Activated T-cell treated with anti-CD3 and anti-CD28 coated beads for 24 hours (primary cell): Measurements from ENCODE around the gene CDH26.

Experiments
- DNase-seq: peaks from one replicate; pipeline ENCODE4 v3.0.0-alpha.2; 2020; ENCODE audit warnings: low read depth

Gene CDH26

DNA sequence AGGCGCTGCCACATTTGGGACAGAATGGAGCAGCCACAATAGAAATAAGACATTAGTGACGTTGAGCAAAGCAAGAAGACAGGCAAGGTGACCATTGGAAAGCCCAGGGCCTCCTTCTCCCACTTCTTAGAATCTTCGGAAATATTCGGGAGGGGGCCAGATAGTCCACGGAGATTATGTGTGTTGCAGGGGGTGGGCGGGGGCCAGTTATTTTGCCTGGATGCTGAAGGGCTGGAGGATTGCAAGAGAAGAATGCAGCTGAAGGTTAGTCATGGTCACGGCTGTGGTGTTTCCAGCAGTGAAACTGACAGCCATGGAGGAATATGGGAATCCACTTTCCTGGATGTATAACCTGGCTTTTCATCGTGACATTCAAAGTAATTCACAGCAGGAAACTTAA, 88.6 kb downstream of the CDH26 start:
- DNase-seq, result no peak

DNA sequence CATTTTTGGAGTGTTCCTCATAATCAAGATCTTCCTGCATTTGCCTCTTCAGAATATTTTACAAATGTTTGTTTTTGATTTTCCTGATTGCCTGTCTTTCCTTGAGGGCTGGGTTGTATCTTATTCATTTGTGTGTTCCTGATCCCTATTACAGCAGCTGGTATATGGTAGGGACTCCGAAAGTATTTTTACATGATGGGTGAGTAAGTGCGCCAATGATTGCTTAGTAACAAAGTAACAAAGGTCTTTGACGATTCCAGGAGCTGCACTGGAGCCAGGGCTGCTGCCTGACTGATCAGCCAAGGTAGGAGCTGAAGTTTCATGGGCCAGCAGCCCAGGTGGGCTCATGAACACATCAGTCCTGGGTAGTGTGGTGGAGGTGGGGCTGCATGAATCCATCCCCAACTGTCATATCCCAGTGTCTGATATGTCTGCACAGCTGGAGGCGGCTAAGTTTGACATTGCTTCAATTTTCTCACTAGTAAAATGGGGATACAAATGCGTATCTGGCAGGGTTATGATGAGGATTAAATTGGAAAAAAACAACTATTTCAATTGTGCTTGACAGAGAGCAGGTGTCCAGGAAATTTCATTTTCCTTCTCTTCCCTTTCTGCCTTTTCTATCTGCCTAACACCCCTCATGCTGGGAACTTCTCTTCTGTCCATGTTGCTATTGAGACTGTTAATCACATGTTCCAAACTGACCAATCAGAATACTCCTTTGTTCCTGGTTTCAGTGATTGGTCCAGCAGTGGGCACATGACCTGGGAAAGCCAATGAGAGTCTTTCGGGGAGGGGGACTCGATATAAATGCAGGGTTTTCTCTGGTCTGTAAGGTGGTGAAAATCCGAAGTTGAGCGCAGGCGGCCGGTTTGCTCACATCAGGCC, 90.7 kb downstream of the CDH26 start:
- DNase-seq, result no peak

DNA sequence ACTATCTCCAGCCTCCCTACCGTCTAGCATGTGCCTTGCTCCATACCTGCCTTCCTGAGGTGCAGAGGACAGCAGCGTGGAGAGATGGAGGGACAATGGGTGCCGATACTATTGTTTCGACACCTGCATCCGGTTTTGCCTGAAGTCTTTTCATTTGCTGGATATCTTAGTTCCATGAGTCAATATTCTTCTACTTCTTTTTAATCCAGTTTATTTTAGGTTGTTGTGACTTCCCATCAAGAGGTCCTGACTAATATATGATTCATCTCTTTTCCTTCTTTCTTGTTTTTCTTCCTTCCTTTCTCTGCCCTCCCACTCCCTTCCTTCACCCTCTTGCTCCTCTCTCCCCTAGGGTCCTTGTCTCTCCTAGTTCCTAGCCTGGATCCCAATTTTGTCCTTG, 91.4 kb downstream of the CDH26 start:
- no peak for DNase-seq

DNA sequence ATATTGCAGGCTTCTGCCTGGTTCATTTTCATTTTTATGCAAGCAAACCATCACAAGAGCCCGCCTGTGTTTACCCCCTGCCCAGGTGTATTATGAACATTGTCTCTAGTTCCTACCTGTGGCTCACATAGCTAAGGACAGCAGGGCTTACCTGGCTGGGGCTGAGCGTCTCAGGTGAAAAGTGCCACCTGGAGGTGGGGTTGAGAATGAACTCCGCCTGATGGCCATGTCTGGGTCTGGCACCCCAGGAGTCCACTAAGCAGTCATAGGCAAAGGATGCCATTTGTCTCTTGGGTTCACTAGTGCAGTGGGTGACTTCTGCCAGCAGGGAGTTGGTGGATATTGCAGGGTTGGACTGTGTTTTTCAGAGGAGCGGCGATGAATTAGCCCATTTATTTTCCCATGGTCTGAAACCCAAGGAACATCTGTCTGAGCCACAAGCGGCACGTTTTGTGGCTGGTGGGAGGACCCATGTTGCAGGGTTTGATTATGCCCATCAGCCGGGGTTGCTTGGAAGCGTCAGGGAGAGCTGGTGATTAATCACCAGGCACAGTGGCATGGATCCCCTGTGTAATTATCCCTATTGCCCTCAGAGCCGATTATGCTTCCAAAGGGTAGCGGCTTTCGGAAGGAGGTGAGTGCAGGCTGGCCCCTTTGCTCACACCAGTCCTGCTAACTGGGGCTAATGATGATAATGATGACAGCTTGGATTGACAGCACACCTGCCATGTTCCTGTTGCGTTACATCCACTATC, 92.1 kb downstream of the CDH26 start:
- DNase-seq, result no peak

DNA sequence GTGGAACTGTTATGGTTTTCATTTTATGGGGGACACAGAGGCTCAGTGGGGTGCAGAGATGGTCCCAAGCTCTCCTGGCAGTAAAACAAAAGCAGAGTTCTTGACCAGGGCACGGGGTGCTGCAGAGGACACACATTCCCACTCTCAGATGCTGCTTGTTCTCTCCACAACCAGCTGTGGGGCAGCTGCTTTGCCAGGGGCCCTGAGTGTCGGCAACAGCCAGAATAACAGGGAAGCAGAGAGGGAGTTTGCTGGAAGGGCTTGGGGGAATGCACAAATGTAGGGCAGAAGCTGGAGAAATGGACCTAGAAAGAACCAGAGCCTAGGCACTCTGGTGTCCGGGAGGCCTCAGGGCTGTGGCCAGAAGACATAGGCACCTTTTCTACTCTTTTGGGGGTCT, 93.7 kb downstream of the CDH26 start:
- no peak for DNase-seq

DNA sequence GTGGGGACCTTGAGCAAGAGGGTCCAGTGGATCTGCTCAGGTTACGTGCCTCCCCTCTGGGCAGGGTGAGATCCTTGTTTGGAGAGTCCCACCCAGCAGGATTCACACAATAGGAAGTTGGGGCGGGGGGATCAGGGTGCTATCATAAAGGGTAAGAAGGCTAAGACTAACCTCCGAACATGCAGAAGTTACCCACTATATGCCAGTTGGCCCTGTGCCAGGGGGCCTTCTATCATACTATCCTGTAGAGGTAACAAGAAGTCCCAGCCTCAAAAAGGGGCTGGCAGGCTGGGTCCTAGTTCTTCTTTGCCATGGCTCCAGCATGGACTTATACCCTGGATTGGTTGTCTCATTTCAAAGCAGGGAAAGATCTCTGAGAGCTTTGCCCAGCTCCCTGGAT, 94.1 kb downstream of the CDH26 start:
- no peak for DNase-seq

DNA sequence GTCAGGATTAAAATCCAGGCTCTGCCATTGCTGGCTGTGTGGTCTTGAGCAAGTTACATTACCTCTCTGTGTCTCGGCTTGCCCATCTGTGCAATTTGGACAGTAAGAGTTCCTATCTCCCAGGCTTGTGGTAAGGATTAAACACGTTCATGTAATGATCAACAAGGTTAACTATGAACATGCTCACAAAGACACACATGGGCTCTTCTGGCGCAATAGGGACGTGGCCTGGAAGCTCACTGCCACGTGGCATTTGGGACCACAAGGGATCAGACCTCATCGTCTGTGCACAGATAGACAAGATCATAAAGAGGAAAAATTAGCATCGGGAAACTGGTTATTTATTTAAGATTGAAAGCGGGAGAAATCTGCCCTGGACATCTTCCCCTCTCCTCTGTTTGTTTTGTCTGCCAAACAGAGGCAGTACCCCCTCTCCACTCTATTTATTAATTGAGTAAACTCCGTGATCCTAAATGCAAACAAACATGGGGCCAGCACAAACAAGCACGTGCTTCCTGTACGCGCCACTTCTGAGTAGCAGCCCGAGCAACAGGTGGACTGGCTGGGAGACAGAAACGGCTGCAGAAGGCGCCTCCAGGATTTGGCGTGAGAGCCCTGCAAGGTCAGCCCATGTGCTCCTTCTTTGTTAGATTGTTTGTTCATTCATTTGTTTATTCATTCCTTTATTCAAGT, 95.0 kb downstream of the CDH26 start:
- no peak for DNase-seq

DNA sequence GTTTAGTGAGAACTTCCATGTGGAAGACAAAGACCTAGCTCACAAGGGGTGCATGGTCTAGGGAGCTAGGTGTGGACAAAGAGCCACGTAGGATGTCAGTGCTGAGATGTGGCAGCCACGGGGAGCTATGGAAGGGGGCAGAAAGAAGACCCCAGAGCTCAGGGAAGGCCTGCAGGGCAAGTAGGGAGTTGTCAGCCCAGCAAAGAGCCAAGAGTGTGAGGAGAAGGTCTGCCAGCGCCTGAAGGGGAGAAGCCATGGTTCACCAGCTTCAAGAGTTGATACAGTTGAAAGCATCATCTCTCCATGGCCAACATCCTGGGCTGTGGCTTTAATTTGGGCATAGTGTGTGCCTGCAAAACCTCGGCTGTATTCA, 95.6 kb downstream of the CDH26 start:
- DNase-seq, result no peak

DNA sequence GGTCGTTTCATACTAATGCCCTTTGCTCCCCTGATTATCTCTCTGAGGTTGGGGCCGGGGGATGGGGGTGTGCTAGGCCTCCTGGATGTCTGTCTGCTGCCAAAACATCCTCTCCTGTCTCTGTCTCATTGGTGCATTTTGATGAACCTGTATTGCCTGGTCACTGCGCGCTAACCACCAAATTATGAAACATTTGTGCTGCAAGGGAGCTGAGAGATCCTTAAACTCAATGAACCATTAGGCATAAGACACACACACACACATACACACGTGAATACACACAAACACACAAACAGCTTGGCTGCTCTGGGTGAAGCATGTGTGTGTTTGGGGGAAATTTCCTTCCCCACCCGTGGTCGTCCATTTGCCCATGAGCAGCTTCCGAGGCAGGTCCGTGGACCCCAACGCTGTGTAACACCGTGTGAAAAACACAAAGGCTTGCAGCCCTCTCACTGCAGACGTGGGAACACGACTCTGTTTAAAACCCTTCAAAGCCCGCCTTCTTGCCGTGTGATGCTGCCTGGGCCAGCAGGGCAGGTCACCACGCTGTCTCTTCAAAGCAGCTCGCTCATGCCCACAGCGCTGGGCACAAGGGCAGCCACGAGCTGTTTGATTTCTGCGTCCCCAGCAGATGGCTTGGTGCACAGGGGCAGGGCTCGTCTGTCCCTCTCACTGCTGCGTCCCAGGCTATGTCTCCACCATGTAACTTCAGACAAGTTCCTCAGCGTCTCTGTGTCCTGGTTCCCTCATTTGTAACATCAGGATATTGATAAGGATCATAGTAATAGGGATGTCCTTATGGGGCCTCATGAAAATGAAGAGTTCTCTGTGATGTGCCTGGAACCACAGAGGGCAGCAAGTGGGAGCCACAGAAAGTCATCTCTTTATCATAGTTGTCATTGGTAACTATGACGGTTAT, 96.8 kb downstream of the CDH26 start:
- DNase-seq, result no peak

DNA sequence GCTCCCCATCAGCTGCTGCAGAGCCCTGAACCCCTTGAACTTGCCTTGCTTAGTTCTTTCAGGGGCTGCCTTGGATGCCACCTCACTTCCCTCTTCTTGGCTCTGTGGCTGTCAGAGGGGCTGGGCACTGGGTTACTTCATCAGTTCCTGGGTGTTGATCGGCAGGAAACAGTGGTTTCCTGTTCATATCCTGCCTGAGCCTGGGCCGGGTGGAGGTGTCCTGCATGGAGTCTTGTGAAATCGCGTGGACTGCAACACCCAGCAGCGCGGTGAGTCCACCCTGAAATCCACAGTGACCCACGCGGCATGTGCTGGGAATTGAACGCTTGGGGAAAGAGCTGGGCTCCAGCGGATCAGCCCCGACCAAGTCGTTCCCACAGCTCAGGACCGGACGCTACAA, 97.5 kb downstream of the CDH26 start:
- DNase-seq, result peak; percentile 26

DNA sequence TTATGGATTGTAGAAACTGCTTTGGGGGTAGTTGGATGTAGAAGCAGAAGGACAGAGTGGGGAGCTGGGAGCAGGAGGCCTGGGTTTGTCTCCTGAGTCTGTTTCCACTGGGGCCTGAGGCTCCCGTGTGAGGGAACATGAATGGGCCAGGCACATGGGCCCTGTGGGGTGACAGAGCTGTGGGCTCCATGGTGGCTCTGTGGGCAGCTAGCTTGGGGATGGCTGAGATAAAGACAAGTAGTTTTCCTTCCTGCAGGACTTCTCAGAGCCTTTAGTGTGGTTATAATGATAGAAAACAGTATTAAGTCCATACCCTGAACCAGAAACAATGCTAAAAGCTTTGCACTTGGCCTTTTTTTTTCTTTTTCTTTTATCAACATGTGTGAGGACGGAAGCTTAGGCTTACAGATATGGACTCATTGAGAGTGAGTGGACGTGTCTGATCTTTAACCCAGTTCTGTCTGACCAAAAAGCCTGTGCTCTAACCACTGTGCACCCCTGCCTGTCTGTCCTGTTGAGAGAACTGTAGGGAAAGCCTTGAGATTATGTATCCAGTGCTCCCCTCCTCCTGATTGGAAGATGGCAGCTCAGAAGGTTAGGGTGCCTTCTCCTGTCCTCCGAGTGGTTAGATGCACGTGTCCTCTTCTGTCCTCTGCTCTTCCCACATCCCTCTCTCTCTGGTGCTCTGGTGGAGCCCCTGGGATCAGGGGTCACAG, 98.3 kb downstream of the CDH26 start:
- no peak for DNase-seq

DNA sequence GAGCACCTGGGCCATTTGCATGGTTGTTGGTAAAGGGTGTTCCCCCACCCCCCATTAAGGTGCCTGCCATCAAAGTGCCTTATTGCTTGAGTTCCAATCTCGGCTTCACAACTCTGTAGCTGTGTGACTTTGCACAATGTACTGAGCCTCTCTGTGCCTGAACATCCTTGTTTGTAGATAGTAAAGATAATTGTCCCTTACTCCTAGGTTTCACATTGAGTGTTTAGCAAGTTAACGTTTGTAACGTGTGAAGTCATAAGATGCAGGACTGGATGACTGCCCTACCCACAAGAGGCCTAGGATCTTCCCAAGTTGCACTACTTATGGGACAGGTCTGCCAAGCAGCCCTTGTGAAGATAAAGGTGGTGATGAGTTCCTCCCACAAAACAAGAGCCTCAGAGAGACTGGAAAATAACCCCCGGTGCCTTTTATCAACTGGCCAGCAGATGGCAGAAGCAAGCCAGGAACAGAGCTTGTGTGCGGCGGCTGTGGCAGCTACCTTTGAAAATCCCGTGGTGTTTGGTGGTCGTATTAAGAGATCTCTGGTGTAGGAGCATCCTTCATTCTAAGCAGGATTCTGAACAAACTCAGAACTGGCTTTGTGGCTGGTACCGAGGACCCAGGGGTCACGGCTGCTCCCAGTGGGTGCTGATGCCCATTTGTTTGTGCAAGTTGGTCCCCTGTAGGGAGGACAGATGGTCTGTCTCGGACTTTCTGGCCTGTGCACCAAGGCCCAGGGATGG, 99.1 kb downstream of the CDH26 start:
- DNase-seq, result peak; percentile 55

DNA sequence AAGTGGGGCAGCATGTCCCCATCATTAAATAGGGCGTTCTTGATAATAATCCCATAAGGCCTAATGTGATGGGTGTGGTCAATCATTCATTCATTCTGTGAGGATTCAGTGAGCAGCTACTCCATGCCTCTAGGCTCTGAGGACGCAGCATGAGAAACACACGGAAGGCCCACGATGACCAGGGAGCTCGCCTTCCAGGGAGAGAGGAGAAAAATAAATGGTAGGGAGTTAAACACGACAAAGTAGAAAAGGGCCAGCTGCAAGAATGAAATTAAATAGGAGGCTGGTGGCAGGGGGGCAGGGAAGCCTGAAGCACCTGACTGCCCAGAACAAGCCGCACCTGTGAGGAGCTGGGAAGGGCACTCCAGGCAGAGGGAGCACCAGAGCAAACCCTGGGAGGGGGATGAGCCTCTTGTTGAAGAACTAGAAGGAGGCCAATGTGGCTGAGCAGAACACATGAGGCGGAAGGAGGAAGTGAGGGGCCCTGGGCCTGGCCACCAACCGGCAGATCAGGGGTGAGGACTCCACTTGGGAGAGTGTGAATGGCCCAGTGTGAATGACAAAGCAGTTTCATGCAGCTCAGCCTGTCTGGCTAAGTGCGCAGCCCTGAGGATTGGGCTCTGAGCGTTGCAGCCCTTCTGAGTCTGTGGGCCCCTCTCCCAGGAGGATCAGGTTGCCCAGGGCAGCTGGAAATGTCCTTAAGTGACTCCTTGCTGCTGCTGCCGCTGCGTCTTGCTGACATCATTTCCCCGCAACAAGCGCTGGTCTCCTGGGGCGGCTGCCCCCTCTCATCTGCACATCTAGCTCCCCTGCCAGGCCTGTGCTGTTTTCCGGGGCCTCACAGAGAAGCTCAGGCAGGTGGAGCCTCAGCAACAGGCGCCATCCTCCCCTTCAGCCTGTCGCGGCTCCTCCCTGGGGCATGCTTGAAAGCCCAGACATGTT, 99.9 kb downstream of the CDH26 start:
- DNase-seq, result peak; percentile 10

DNA sequence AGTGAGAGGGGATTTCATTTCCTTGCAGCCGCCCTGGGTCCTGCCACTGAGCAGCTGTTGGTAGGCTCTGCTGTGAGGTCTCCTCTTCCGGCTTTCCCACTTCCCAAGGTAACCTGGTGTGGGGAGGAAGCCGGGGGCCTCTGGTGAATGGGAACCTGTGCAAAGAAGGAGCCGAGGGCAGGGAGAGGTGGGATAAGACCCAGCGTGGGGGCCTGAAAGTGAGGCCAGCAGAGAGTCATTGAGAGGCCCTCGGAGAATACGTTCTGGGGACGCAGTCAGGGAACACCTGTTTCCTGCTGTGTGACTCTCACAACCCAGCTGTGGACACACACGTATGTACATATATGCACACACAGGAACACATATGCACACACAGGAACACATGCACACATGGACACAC, 100.7 kb downstream of the CDH26 start:
- DNase-seq, result no peak

DNA sequence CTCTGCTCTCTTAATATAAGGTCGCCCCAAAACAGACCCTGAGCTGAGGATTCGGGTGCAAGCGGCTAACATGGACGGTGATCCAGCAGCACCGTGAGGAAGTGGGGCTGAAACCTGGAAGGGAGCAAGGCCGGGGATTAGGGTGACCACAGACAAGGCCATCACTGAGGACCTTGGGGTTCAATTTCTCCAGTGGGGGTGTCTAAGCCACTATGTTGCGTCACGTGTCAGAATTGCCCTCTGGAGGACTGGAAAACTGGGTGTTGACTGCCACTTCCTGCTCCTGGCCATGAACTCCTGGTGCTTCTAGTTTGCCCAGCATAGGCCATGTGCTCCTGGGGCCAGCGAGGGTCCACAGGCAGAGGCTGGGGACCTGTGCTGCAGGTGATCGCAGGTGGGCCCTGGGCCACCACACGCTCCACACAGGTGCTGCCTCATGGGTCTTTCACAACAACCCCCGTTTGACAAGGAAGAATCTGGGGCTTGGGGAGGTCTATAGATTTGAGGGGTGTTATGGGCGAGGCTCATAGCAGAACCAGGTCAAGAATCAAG, 101.9 kb downstream of the CDH26 start:
- DNase-seq, result no peak

DNA sequence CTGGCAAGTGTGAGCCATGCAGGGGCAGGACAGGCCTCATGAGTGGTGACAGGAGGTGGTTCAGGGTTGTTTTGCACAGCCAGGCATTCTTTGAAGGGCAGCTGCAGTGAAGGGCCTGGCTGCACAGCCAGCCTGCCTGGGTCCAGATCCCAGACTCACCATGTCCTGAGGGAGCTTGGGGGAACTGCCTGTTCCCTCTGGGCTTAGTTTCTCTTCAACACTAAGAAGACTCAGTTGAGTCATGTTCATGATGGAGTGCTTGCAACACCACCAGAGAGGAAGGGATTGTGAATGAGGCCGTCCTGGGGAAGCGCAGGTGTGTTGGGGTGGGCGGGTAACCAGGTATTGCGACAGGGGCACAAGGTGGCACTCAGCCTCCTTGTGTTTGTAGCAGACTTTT, 102.4 kb downstream of the CDH26 start:
- no peak for DNase-seq

DNA sequence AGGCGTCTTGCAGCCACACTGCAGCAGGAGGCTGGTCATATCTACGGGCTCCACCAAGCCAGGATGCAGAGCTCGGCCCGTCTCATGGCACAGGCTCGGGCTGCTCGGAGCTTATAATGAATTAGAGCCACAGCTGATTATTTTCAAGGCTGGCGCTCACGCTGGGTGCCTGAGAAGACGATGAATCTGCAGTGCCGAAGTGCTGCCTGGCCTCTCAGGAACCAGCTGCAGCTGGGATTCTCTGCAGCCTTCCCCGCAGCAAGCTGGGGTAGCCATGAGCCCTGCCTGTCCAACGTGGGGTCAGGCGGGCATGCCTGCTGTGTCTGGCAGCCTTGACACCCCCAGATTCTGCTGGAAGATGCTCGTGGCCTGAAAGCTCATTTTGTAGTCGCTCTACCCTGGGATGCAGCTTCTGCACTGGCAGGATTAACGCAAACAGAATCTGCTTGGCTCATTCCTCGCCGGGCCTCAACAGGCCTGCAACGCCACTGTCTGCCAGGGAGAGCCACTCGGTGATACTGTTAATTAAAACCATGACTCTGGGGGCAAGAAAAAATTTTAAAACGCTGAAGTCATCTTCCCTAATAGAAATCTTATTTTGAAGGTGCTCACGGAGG, 104.3 kb downstream of the CDH26 start:
- no peak for DNase-seq

DNA sequence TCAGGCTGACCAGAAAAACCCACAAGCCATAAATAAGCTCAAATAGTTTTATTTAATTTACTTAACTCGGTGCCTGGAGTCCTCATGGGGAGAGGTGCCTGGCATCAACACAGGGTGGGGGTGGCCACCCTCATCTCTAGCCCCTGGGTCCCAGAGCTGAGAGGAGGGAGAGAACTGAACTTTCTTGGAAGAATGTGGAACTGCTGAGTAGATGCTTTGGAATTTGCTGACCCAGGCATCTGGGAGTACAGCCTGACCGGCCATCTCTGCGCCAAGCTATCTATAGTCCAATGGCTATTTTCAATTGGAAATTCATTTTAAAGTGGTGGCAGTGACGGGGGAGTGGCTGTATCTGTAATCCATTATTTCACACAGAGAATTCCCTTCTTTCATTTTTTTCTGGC, 104.8 kb downstream of the CDH26 start:
- DNase-seq, result no peak
